ENCODE results near the gene TMEM63A.

Gene TMEM63A

GRCh38 chr1:225850370-225850769 lies 31.8 kb downstream of the TMEM63A start:
- H3K27ac ChIP-seq: no peak overlapping the region
- no peak for TF ChIP-seq ZFX (IDR thresholded peaks at IDR 0.05)
- no peak for TF ChIP-seq CTCF (conservative IDR thresholded peaks at IDR 0.05)

GRCh38 chr1:225849925-225850324 lies 32.3 kb downstream of the TMEM63A start:
- no peak for TF ChIP-seq ZFX (IDR thresholded peaks at IDR 0.05)
- TF ChIP-seq CTCF (conservative IDR thresholded peaks at IDR 0.05): no peak

GRCh38 chr1:225848030-225848955 lies 33.9 kb downstream of the TMEM63A start:
- TF ChIP-seq CTCF (conservative IDR thresholded peaks at IDR 0.05) (no peak), ZFX (IDR thresholded peaks at IDR 0.05) (no peak)
- no peak overlapping the region for H3K27ac ChIP-seq

More at GRCh38 chr1:225849925-225850324, 32.3 kb downstream of the TMEM63A start:
- H3K27ac ChIP-seq: no peak overlapping the region

- no peak for TF ChIP-seq CTCF (conservative IDR thresholded peaks at IDR 0.05)
- TF ChIP-seq ZFX (IDR thresholded peaks at IDR 0.05): no peak
- no peak overlapping the region for H3K27ac ChIP-seq
Measured at GRCh38 chr1:225847610-225848009, 34.6 kb downstream of the TMEM63A start.

GRCh38 chr1:225846331-225847310 lies 35.6 kb downstream of the TMEM63A start:
- peak overlapping the region; percentile 3 for H3K27ac ChIP-seq
- TF ChIP-seq CTCF (conservative IDR thresholded peaks at IDR 0.05) (no peak), ZFX (IDR thresholded peaks at IDR 0.05) (no peak)

GRCh38 chr1:225845571-225846259 lies 36.5 kb downstream of the TMEM63A start:
- TF ChIP-seq CTCF (conservative IDR thresholded peaks at IDR 0.05) (peak; percentile 87), ZFX (IDR thresholded peaks at IDR 0.05) (no peak)
- H3K27ac ChIP-seq: peak overlapping the region; percentile 12; the same call in 1 of the 2 replicates
